Measurements from ENCODE around the gene KCNT2.

GRCh38 chr1:196393282-196393681 is 215.0 kb downstream of the KCNT2 start:
- TF ChIP-seq CTCF (IDR thresholded peaks at IDR 0.05 in 4 of 5, conservative IDR thresholded peaks at IDR 0.05 in 1 of 5), result no peak
- no peak for TF ChIP-seq POLR2A (IDR thresholded peaks at IDR 0.05)

All from gastrocnemius medialis (tissue), 4 donors.